HepG2 (cell line): ENCODE results near the gene MRPS35. TPM values are rescaled to one million over a fixed set of nuclear protein-coding genes. Genes with fewer than 3 reads are reported as not detected.

Source experiments
- FOXP1 ChIP-seq, 2 experiments: fragments of 450-650 bp in 1 of 2; IDR thresholded peaks; 2 replicates each; pipeline ENCODE4 v1.6.1; 2017 to 2018; ENCODE audit warnings: antibody characterized with exemption in 1 of 2
- GPBP1L1 ChIP-seq: sonication (generic); formaldehyde crosslinking; IDR thresholded peaks from 2 replicates; pipeline ENCODE4 v1.5.0; 2020; ENCODE audit warnings: mild to moderate bottlenecking, missing genetic modification reagents
- MAFK ChIP-seq, 2 experiments: IDR thresholded peaks in 1 of 2; conservative IDR thresholded peaks in 1 of 2; 2 replicates each; pipeline ENCODE4 v1.6.1; 2011; ENCODE audit warnings: improper control_type of control experiment in 2 of 2, low read length in 2 of 2
- MTA1 ChIP-seq: sonication (generic); formaldehyde crosslinking; IDR thresholded peaks from 2 replicates; pipeline ENCODE4 v1.4.0; 2020; ENCODE audit warnings: missing genetic modification reagents, mild to moderate bottlenecking, borderline replicate concordance
- MTERF4 ChIP-seq: sonication (generic); formaldehyde crosslinking; IDR thresholded peaks from 2 replicates; pipeline ENCODE4 v1.8.0; 2023; ENCODE audit warnings: mild to moderate bottlenecking, missing genetic modification reagents
- POLR2AphosphoS5 ChIP-seq: IDR thresholded peaks from 2 replicates; pipeline ENCODE4 v1.6.1; 2012; ENCODE audit warnings: low read depth, low read length
- RAD51 ChIP-seq: fragments of 450-650 bp; IDR thresholded peaks from 2 replicates; pipeline ENCODE4 v1.6.1; 2016; ENCODE audit warnings: borderline replicate concordance
- SMYD3 ChIP-seq: sonication (generic); formaldehyde crosslinking; IDR thresholded peaks from 2 replicates; pipeline ENCODE4 v1.8.1; 2023; ENCODE audit warnings: mild to moderate bottlenecking, missing genetic modification reagents
- SNRNP70 ChIP-seq: fragments of 200-400 bp; formaldehyde crosslinking; IDR thresholded peaks from 2 replicates; pipeline ENCODE4 v1.6.1; 2017; ENCODE audit warnings: mild to moderate bottlenecking, low read depth, low read length, moderate library complexity
- SOX5 ChIP-seq: IDR thresholded peaks from 2 replicates; pipeline ENCODE4 v1.6.1; 2016; ENCODE audit warnings: borderline replicate concordance
- U2AF1 ChIP-seq: fragments of 200-400 bp; formaldehyde crosslinking; optimal IDR thresholded peaks from 2 replicates; pipeline ENCODE3; 2017; ENCODE audit warnings: mild to moderate bottlenecking, low read depth, low read length
- ZBTB4 ChIP-seq: sonication (generic); formaldehyde crosslinking; IDR thresholded peaks from 2 replicates; pipeline ENCODE4 v1.4.0; 2020; ENCODE audit warnings: missing genetic modification reagents, mild to moderate bottlenecking, borderline replicate concordance
- ZNF207 ChIP-seq: fragments of 450-650 bp; IDR thresholded peaks from 2 replicates; pipeline ENCODE4 v1.6.1; 2016; ENCODE audit warnings: antibody characterized with exemption, borderline replicate concordance
- ZNF570 ChIP-seq: sonication (generic); formaldehyde crosslinking; IDR thresholded peaks from 2 replicates; pipeline ENCODE4 v1.4.0; 2020; ENCODE audit warnings: mild to moderate bottlenecking, missing genetic modification reagents, borderline replicate concordance
- ZNF775 ChIP-seq: sonication (generic); formaldehyde crosslinking; IDR thresholded peaks from 2 replicates; pipeline ENCODE4 v1.4.0; 2020; ENCODE audit warnings: missing genetic modification reagents, mild to moderate bottlenecking, moderate library complexity, borderline replicate concordance
- polyA plus RNA-seq, 8 experiments: library from polyadenylated mRNA; depleted of rRNA in 3 of 8; stranded (reverse) in 7 of 8; unstranded in 1 of 8; fragments of >200 nt; fragmentation: Illumina TruSeq in 4 of 8; extraction: Trizol in 4 of 8; gene quantifications; 2 replicates each; pipeline versions ENCODE4 v1.2.1 to v1.2.3, GENCODE V29; 2011 to 2016; ENCODE audit warnings: low read depth in 4 of 8, missing spikeins in 1 of 8, mixed read lengths in 1 of 8; ENCODE audit not compliant: insufficient read depth in 1 of 8
- total RNA-seq, 5 experiments: library from RNA; depleted of rRNA; stranded (reverse); fragments of >200 nt; fragmentation: Illumina TruSeq; extraction: Trizol; gene quantifications; 2 replicates each; pipeline ENCODE4 v1.2.3, GENCODE V29; 2016; ENCODE audit warnings: low read depth in 1 of 5

MRPS35 gene
- total and polyA plus RNA-seq, 2 of the 13 experiments (the other 11 are each of a cell fraction or from before 2014, with no cell fraction given), result 63.4 to 104 TPM

- no peak for TF ChIP-seq RAD51
- TF ChIP-seq SMYD3 (CRISPR knock-in tag), result no peak
- no peak for TF ChIP-seq MTA1 (CRISPR knock-in tag)
- TF ChIP-seq FOXP1 (IDR thresholded peaks at IDR 0.05), result no peak
- no peak for TF ChIP-seq FOXP1 (CRISPR knock-in tag; IDR thresholded peaks at IDR 0.05)
- TF ChIP-seq SOX5 (CRISPR knock-in tag), result no peak
- no peak for TF ChIP-seq ZNF775 (CRISPR knock-in tag)
- no peak for TF ChIP-seq ZNF570 (CRISPR knock-in tag)
- 0 out of 2 replicates have a peak, but pooled peaks have one; percentile 22 for TF ChIP-seq POLR2AphosphoS5
- TF ChIP-seq U2AF1, result no peak
- TF ChIP-seq ZNF207, result no peak
- no peak for TF ChIP-seq MAFK (conservative IDR thresholded peaks at IDR 0.05 in 1 of 2, IDR thresholded peaks at IDR 0.05 in 1 of 2; ENCODE audit: low read length in 2 of 2)
- no peak for TF ChIP-seq SNRNP70
- no peak for TF ChIP-seq GPBP1L1 (CRISPR knock-in tag)
- TF ChIP-seq MTERF4, result no peak
- no peak for TF ChIP-seq ZBTB4
Observed at GRCh38 chr12:27711317-27711682, 668 bp downstream of the MRPS35 start (continued).
